Activated CD8-positive, alpha-beta memory T cell treated with anti-CD3 and anti-CD28 coated beads, Interleukin-2, amount 50 U/mL, for 1 hour (primary cell): ENCODE data around the gene THOP1.

Experiments used
- DNase-seq: peaks from one replicate; pipeline ENCODE4 v3.0.0-alpha.2; 2020; ENCODE audit errors: extremely low read depth

THOP1 gene

GRCh38 chr19:2854849-2855248 lies 69.5 kb downstream of the THOP1 start:
- DNase-seq, result no peak

- DNase-seq, result no peak
These were observed 71.3 kb downstream of the THOP1 start for GRCh38 chr19:2856457-2857050.

DNA sequence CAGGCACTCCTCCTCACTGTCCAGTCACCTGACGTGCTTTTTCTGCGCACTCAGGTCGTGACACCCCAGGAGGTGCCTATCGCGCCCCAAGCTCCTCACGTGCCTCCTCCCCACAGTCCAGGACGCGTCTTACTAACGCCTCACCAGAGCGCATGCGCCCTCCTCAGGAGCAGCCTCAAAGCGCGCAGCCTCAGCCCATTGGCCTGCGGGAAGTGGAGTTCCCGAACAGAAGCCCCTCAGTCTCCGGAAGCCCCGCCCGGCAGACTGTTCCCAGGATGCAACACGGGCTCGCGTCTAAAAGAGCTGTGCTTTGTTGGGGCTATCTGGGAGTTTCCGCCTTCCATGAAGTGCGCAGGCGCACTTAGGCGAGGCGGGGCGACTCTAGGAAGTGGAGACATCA lies 73.6 kb downstream of the THOP1 start:
- no peak for DNase-seq

DNA sequence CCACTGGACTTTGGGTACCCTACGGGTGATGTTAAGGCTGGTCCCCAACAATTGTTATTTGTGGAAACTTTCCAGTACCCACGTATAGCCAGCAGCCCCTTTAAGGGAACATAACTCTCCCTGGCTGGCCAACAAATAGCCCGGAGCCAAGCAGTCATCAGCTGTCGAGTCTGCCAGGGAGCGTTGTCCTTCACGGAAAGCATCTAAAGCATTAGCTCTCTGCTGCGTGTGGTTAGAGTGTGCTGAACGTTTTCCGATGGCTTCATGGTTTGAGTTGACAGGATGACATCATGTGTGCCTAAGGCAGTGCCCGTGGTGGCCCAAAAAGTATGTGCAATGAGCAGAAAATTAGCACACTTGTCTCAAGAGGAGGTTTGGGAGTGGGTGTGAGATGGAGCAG lies 78.5 kb downstream of the THOP1 start:
- DNase-seq, result no peak
